Cardiac muscle cell (in vitro differentiated cells and primary cell): ENCODE results near the gene PDCD4. TPM values are rescaled to one million over a fixed set of nuclear protein-coding genes. Genes with fewer than 3 reads are reported as not detected.

Experiments used
- DNase-seq, 2 donors: peaks; one replicate each; pipeline versions ENCODE4 v3.0.0 to v3.0.0-alpha.2; 2010 to 2017; ENCODE audit warnings: low read depth in 1 of 2, low spot score in 1 of 2
- H3K27ac ChIP-seq: fragments of 200-600 bp; sonication (generic); 2 replicates; pipeline ENCODE4 v1.5.1; 2016
- H3K27me3 ChIP-seq: fragments of 200-600 bp; sonication (generic); 2 replicates; pipeline ENCODE4 v1.6.0; 2016; ENCODE audit warnings: control low read depth
- H3K36me3 ChIP-seq: fragments of 200-600 bp; sonication (generic); 2 replicates; pipeline ENCODE4 v1.5.1; 2016; ENCODE audit warnings: control low read depth
- H3K4me1 ChIP-seq: fragments of 200-600 bp; sonication (generic); 2 replicates; pipeline ENCODE4 v1.8.1; 2017; ENCODE audit warnings: low read depth, mild to moderate bottlenecking, mixed run types
- H3K4me3 ChIP-seq: fragments of 200-600 bp; sonication (generic); 2 replicates; pipeline ENCODE4 v1.5.1; 2016; ENCODE audit warnings: mild to moderate bottlenecking
- H3K9me3 ChIP-seq: fragments of 200-600 bp; sonication (generic); 2 replicates; pipeline ENCODE4 v1.5.1; 2017; ENCODE audit warnings: low read depth, mild to moderate bottlenecking, control low read depth
- polyA plus RNA-seq: library from polyadenylated mRNA; unstranded; fragments of >200 nt; fragmentation: Nextera tagmentation; extraction: Ambion mirVana; gene quantifications from 2 replicates; pipeline ENCODE4 v1.2.1, GENCODE V29; 2016
- total RNA-seq: library from RNA; depleted of rRNA; stranded (reverse); fragments of >200 nt; gene quantifications from 2 replicates; pipeline ENCODE4 v1.2.3, GENCODE V29; 2016
- TF ChIP-seq, protein P1 (sequence below): IDR thresholded peaks from 2 replicates; pipeline ENCODE4 v1.5.1; 2012; ENCODE audit warnings: low read depth, mild to moderate bottlenecking, low read length

PDCD4 gene
- total and polyA plus RNA-seq, 2 experiments from 2014 or later: 84.9 to 98.7 TPM

DNA sequence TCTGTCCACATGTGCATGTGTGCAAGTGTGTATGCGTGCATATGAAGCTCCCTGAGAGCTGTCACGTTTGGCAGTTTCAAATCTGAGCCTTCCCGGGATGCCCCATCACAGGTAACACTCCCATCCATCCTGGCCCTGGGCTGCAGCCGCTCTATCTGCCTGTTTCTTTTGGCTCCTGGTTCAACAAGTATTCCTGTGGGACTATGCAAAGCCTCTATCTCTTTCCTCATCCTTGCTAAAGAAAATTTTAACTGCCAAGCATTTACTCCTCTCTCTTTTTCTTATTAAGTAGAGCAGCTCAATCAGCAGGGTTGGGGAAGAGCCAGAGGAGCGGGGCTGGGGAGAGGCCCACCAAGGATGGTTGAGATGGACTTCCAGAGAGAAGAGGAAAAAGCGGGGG lies 24.4 kb upstream of the PDCD4 start:
- Histone ChIP-seq H3K4me1 (peaks cover 8% of the 10 kb centered on the region), H3K27ac (no peak overlapping the region), H3K4me3 (no peak overlapping the region), H3K9me3 (no peaks in the 10 kb centered on the region), H3K36me3 (no peaks in the 10 kb centered on the region), H3K27me3 (no peaks in the 10 kb centered on the region)
- no peak for DNase-seq
- TF ChIP-seq, protein P1, sequence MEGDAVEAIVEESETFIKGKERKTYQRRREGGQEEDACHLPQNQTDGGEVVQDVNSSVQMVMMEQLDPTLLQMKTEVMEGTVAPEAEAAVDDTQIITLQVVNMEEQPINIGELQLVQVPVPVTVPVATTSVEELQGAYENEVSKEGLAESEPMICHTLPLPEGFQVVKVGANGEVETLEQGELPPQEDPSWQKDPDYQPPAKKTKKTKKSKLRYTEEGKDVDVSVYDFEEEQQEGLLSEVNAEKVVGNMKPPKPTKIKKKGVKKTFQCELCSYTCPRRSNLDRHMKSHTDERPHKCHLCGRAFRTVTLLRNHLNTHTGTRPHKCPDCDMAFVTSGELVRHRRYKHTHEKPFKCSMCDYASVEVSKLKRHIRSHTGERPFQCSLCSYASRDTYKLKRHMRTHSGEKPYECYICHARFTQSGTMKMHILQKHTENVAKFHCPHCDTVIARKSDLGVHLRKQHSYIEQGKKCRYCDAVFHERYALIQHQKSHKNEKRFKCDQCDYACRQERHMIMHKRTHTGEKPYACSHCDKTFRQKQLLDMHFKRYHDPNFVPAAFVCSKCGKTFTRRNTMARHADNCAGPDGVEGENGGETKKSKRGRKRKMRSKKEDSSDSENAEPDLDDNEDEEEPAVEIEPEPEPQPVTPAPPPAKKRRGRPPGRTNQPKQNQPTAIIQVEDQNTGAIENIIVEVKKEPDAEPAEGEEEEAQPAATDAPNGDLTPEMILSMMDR: no peak

DNA sequence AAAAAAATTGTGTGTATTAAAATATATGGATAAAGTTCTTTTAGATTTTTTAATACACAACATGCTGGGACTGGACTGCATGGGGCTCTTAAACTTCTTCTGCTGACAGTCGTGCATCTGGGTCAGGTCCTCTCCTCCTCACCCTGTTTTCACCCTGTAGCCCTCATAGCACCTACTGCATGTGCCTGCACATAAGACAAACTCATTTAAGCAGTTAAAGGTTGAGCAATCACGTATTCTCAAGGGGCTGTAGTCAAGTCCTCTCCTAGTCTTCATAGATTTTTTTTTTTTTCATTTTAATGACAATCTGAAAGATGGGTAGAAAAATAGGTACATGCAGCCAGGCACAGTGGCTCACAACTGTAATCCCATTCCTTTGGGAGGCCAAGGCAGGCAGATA lies 23.6 kb upstream of the PDCD4 start:
- no peaks in the 10 kb centered on the region for H3K36me3 ChIP-seq
- no peaks in the 10 kb centered on the region for H3K9me3 ChIP-seq
- H3K4me3 ChIP-seq: no peak overlapping the region
- DNase-seq: no peak
- H3K27ac ChIP-seq: no peak overlapping the region
- TF ChIP-seq, protein P1: no peak
- H3K4me1 ChIP-seq: peaks cover 8% of the 10 kb centered on the region
- H3K27me3 ChIP-seq: no peaks in the 10 kb centered on the region

DNA sequence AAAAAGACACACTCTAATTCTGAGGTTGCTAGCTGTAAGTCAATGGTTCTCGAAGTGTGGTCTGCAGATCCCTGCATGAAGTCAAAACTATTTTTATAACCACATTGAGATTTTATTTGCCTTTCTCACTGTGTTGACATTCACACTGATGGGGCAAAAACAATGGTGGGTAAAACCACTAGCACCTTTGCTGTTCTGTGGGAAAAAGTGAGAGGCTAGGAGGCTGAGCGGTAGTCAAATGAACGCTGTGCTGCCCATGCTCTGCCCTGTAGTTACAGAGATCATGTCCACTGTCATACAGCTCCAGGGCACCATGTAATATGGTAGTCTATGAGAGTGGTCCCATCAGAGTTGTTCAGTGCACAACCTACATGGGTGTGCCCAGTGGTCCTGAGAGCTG lies 21.6 kb upstream of the PDCD4 start:
- H3K4me1 ChIP-seq: peaks cover 8% of the 10 kb centered on the region
- H3K36me3 ChIP-seq: no peaks in the 10 kb centered on the region
- no peak overlapping the region for H3K4me3 ChIP-seq
- DNase-seq: no peak
- H3K27me3 ChIP-seq: no peaks in the 10 kb centered on the region
- TF ChIP-seq, protein P1: no peak
- H3K9me3 ChIP-seq: no peaks in the 10 kb centered on the region
- H3K27ac ChIP-seq: no peak overlapping the region

DNA sequence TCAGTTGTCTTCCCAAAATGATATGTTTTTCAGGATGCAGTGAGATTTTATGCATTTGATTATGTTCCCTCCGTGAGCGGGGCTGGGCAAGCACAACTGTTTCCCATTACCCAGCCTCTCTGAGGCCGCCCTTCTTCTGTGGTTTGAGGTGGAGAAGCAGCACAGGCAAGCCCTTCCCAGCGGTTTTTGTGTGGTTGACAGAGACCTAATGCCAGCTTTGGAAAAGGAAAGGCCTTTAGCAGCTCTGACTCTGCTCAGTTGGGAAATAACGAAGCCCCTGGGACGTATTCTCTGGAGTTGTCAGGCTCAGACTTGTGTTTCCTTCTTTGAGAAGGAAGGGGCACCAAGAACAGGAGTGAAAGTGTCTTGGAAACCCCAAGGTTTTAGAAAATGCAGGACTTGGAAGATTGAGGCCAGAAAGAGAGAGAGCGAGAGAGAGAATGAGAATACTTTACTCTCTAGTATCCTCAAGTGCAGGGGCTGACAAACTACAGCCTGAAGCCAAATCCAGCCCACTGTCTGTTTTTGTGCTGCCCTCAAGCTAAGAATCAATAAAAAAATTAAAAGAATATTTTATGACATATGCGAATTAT lies 20.6 kb upstream of the PDCD4 start:
- H3K27ac ChIP-seq: peak overlapping the region; percentile 71
- H3K36me3 ChIP-seq: no peaks in the 10 kb centered on the region
- H3K27me3 ChIP-seq: no peaks in the 10 kb centered on the region
- peaks cover 8% of the 10 kb centered on the region for H3K4me1 ChIP-seq
- no peak for DNase-seq
- TF ChIP-seq, protein P1: no peak
- H3K9me3 ChIP-seq: no peaks in the 10 kb centered on the region
- H3K4me3 ChIP-seq: no peak overlapping the region

DNA sequence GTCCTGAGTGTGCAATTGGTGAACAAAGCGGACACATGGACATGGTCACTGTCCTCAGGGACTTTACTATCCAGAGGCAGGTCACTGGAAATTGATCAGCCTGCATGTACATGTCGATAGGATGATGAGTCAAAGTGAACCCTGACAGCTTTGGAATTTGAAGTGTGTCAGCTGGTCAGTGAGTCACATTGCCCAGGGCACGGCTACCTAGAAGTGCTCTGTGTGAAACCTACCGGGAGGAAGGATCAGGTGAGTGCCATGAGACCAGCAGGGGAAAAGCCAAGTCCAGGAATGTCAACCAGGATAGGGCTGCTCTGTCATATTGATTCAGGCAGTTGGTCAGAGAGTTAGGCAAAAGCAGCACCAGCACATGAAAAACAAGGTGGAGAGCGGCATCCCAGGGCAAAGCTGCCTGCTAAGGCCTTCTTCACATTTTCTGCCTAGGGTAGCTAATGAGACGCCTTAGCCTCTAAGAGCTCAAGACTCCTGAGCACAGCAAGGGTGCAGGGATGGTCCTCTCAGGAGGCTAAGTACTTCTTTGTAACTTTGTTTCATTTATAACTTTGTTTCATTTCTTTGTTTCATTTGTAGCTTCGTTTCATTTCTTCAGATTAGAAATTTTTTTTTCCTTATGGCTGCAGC lies 19.4 kb upstream of the PDCD4 start:
- DNase-seq: no peak
- Histone ChIP-seq H3K36me3 (no peaks in the 10 kb centered on the region), H3K27ac (no peak overlapping the region), H3K27me3 (no peaks in the 10 kb centered on the region), H3K9me3 (no peaks in the 10 kb centered on the region), H3K4me3 (no peak overlapping the region), H3K4me1 (peaks cover 11% of the 10 kb centered on the region)
- TF ChIP-seq, protein P1: no peak
